HG03108 (cell line): ENCODE measurements around the gene TSPAN31.

Experiments used
- ATAC-seq: cut with Tn5 transposase; IDR thresholded peaks from one replicate; pipeline ENCODE4 v1.9.1; 2021; ENCODE audit warnings: moderate library complexity; ENCODE audit not compliant: unreplicated experiment

The TSPAN31 gene

DNA sequence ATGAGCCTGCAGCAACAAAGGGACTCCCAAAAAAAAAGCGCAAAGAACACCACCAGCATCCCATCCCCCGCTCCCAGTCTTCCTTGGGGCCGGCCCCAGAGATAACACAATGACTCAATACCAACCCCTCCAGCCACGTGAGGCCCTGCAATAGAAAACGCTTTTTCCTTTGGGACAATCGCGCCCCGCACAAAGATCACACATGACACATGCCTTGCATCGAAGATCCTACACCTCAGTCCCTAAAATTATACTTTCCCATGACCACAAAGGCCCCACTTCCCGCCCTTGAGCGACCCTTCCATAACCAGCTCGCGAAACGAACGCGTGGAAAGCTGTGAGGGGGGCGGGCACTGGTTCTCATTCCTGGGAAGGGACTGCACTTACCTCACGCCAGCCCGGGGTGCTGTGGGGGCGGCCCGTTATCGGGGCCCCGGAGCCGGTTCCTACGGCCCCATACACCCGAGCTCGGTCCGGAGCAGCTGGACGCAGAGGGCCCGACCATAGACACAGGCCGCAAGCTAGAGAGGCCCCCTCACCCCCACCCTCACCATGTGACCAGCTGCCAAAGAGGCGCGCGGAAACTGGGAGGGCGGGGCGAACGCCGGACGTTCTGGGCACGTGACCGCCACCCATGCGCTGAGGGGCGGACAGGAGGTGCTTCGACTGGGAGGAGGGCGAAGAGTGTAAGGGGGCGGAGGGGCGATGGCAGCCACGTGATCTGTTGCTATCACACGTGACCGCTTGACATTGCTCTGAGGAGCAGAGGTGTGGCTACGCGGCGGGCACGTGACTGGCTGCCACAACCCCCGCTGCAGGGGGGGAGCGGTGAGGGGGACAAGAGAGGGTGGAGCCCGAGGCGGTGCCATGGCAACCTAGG is 7.2 kb downstream of the TSPAN31 start, which contains the start of gene CDK4:
Gene CDK4, minus strand, starts transcription at position 523 of the 880 bp plus-strand sequence. CDS start 593 bp downstream, outside the sequence.
- peak; percentile 61 for ATAC-seq

DNA sequence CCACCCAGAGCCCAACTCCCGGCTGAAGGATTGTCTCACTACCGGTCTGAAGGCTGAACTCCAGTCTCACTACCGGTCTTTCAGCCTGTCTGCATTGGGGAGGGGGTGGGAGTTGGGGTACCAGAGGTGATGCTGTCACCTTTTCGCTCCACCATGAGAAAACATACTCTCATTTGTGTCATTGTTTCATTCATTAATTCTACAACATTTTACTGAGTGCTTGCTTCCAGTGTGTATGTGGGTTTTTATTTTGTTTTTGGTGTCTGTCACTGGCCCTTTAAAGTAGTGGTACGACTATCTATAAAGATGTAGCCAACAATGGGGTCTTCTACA is 7.8 kb downstream of the TSPAN31 start:
- no peak for ATAC-seq

DNA sequence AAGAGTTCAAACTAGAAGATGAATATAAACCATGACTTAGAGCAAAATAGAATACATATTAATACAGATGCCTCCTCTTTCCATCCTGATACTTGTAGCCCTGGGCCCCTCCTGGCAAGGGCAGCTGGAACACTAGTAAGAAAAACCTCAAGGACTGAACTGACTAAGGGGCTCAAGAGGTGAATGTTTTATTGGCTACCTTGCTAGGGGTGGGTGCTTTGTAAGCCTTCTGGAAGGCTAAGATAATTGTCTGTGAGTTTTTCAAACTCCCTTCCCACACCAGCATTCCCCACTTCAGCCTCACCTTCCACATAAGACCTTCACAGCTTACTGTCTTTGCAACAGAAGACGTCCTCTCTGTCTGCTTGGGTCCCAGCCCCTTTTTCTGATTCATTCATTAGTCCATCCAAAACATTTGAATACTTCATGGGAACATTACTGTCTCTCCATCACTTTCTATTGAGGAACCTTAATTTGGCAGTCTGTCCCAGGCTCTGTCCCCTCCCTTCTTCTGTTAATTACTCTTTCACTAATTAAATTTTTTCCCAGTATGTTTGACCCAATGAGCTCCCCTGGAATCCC is 9.0 kb downstream of the TSPAN31 start:
- ATAC-seq = no peak

DNA sequence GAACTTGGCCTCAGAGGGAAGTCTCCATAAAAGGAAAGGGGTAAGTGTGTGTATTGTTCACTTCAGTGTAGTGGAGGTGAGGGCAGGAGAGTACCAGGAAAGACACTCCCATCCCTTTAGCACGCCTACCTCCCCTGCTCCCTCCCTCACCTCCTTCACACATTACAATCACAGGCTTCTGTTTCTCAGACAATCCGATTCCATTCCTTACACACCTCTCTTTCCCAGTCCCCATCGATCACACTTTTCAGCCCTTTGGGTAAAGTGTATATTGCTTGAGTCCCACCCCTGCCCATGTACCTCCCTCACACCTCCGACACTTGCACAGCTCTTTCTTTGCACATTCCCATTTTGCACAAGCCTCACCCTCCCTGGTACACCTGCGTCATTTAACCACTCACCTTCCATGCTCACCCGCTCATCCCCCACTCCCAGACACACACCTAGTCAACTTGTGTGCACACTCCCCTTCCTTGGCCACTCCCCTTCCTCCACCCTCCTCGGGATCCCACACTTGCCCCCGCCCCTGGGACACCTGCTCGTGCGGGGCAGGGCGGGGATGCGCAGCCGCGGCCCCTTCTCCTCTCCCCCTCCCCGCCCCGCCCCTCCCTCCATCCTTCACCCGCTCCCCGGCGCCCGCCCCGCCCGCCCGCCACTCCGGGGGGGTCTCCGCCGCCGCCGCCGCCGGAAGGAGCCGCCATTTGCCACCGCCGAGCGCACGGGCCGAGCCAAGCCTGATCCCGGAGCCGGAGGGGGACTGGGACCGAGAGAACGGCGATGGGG is 9.8 kb downstream of the TSPAN31 start, which contains the start of gene MARCHF9:
Gene MARCHF9, plus strand, starts transcription at position 693 of the 783 bp plus-strand sequence. CDS start 426 bp downstream, outside the sequence.
- peak; percentile 35 for ATAC-seq

DNA sequence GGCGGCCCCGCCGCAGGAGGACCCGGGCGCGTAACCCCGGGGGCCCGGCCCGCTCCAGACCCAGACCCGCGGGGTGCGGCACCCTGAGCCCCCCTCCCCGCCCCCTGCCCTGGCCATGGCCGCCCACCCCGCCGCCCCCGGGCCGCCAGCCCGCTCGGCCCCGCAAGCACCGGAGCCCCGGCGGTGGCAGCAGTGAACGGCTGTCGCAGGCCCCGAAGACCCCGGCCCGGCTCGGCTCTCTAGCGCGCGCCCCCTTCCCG is 10.3 kb downstream of the TSPAN31 start:
- no peak for ATAC-seq

DNA sequence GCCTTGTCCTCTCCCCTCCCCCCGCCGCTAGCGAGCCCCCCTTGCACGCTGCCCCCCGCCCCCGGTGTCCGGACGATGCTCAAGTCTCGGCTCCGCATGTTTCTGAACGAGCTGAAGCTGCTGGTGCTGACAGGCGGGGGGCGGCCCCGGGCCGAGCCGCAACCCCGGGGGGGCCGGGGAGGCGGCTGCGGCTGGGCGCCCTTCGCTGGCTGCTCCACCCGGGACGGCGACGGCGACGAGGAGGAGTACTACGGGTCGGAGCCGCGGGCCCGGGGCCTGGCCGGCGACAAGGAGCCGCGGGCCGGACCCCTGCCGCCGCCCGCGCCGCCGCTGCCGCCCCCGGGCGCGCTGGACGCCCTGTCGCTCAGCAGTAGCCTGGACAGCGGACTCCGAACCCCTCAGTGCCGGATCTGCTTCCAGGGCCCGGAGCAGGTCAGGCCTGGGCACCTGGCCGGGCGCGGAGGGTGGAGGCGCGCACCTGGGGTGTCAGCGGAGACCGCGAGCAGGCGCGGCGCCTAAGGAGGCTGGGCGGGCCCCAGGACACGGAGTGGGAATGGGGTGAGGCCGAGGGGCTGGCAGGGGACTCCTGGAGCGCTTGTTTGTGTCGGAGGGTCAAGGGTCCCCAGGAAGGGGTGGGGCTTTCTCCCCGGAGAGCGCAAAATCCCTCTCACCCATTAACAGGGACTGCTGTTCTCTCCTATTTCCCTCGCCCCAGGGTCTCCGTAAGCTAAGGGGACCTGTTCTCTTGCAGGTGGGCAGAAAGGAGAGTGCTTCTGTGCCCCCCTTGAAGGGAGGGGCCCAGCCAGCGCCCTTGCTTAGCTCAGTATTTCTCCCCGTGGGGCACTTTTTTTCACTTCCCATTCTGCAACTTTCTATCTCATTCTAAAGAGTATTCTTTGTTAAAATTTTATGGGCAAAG is 10.9 kb downstream of the TSPAN31 start:
- ATAC-seq = no peak

DNA sequence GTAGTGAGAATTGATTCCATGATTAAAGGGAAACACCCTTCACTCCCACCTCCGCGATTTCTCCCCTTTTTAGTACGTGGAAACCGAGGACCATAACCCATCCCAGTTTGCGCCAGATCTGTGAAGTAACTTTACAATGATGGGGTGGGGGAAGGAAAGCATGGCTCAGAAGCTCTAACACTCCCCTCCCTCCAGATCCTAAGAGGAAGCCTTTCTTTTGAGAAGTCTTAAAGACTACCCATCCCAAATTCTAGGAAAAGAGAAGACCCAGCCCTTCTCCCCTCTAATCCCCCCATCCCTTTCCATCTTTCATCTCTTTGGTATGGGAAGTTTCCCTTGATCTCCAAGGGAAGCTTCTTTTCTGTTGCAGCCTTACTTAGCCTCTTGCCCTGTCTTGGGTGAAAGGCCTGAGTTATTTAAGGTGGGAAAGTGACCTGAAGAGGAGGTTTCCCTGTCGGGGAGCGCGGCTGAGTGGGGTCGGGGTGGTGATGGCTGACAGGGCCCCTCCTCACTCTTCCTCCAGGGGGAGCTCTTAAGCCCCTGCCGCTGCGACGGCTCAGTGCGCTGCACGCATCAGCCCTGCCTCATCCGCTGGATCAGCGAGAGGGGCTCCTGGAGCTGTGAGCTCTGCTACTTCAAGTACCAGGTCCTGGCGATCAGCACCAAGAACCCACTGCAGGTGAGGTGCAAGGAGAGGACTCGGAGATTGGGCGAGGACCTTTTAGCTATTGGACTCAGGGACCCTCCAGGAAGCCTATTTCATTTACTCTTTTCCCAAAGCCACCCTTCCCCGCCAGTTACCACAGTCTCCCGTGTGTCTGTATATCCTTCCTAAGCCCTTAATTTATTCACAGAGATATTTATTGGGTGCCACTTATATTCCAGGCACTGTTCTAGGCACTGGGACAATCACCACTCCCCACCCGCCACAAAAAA is 11.8 kb downstream of the TSPAN31 start:
- no peak for ATAC-seq

DNA sequence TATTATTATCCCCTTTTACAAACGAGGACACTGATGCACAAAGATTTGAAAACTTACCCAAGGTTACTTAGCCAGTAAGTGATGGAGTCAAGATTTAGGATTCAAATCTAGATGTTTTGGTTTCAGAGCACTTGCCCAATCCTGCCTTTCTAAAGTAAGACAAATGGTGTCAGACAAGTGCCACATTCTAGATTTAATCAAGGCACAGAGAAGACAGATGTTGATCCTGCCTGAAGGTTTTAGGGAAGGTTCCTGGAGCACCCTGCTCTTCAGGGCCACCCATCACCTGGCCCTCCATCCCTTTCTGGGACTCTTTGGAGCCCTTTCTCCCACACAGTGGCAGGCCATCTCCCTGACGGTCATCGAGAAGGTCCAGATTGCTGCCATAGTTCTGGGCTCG is 12.9 kb downstream of the TSPAN31 start:
- ATAC-seq = no peak

DNA sequence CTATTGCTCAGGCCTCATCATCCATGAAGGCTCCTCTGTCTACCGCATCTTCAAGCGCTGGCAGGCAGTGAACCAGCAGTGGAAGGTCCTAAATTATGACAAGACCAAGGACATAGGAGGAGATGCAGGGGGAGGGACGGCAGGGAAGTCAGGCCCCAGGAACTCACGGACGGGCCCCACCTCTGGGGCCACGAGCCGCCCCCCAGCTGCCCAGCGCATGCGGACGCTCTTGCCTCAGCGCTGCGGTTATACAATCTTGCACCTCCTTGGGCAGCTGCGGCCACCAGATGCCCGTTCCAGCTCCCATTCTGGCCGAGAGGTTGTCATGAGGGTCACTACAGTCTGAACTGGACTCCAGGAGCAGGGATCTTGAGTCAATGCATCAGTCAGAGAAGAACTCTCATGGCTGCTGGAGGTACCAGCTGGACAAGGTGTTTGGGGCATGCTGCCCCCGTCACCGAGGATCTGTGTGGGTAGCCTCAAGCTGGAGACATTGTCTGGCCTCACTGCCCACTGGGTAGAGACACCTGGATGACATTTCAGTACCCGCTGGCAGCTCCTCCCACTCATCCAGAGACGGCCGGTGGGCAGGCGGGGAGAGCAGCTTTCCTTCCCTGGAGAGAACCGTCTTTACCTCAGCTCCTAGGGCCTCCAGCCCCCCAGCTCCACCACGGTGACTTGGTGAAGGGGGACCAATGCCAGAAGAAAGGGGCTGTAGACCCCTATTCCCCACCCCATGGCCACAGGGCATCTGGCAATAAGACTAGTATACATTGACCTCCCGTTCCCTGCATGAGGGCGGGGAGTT is 13.9 kb downstream of the TSPAN31 start:
- ATAC-seq = no peak

DNA sequence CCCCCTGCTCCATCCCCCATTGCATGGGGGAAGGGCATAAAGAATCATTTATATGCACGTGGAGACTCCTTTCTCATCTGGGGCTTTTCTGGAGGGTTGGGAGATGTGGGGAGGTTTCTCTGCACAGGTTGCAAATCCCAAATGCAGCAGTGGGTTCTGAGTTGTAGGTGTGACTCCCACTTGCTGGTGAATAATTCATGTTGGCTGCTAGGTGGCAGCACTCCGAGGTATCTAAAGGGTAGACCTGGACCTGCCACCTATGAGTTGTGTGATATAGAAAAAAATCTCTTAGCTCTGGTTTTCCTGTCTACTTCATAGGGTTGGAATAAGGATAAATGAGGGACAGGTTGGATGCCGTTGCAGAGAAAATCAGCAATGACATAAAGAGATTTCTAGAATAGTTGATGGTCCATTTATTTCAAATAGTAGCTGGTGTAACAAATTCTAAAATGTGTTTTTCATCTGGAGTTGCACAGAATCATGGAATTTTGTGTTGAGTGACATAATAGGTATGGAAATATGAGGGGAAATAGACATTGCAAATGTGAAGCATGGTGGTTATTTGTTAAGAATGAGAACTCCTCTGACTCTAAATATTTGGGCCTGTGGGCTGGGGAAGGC is 14.6 kb downstream of the TSPAN31 start:
- ATAC-seq = no peak

DNA sequence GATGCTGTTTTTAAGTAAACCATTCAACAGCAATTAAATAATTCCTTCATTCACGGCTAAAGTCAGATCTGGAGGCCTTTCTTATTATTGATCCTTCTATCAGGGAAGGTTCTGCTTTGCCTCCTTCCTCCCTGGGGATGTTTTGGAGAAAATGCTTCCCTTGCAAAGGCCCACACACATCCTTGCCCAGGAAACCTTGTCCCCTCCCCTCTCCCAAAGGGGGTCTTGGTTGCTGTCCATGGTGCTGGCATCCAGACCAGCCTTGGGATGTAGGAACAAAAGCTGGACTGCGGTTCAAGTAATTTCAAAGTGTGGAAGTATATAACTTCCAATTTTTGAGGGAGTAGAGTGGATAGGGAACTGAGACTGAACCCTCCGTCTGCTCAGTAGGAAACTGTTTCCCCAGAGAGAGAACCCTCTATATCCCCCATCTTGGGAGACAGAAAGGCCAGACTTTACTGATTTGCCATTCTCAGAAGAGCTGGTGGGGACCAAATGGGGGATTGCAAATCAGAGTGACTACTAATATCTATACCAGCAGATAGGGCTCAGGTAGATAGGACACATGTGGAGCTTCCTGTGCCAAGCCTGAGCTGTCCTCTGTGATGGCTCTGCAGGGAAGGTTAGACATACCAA is 15.6 kb downstream of the TSPAN31 start:
- no peak for ATAC-seq

DNA sequence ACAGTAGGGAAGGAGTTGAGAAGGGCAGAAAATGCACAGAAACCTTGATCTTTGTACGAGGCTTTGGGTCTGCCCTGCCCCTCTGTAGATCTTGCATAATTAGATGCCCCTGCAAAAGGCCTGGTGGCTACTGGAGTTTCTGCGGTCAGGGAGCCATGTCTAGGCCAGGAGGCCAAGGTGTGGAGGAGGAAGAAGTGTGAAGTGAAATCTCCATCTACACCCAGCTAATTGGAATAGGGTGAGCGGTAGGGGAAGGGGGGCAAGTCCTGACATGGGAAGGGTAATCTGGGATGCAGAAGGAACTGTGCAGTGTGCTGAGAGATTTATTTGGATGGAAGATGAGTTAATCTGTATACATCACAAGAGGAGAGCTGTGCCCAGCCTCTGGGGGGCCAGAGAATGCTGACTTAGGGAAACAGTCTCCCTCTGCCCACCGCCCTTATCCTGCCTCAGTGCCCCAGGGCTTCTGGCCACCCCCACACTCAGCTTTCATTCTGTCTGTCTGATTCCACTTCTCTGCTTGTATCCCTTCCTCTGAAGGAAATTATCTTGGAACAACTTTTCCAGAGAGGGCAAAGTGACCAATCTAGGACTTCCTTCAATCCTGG is 16.7 kb downstream of the TSPAN31 start:
- ATAC-seq = no peak

DNA sequence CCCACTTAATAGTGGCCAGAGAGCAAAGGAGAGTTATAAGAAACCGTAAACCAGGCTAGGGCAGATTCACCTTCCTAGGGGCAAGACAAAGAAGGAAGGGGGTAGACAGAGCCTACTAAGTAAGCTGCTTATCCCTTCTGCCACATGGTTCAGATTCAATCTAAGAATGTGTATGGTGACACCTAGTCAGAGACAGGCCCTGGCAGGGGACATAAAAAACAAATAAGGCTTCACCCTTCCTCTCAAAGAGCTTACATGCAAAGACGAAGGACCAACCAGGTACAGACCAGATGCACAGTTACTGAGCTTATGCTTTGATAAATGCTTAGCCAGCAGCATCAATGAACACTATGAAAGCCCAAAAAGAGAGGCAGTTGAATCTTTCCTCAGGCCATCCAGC is 17.6 kb downstream of the TSPAN31 start:
- no peak for ATAC-seq

DNA sequence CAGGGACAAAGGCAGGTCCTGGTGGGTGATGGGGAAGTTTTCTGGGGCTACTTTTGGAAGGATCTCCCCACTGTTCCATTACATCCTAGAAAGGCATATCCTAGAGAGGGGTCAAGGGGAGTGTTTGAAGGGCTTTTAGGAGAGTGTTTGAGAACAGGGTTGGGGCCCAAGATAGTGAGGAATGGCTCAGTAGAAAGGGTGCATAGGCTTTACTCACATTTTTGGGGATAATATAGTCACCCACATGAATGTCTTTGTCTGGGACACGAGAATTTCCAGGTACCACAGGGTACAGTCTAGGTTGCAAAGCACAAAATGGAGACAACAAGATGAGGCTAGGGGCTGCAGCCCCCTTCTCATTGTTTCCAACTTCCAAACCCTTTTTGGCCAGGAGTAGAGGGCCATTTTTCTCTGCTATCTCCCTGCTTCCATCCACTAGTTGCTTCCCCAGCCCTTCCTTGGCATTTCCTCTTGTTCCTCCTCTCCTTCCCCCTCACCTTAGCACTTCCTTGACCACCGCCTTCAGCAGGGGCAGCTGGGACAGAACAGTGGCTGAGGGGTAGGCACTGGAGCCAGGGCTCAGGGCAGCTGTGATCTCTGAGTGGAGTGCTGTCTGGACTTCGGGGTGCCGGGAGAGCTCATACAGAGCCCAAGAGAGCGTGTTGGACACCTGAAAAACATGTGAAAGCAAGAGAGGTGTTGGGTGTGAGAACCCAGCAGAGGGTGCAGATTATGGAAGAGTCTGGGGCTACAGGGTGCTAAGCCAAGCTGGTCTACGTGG is 19.2 kb downstream of the TSPAN31 start:
- ATAC-seq = no peak

DNA sequence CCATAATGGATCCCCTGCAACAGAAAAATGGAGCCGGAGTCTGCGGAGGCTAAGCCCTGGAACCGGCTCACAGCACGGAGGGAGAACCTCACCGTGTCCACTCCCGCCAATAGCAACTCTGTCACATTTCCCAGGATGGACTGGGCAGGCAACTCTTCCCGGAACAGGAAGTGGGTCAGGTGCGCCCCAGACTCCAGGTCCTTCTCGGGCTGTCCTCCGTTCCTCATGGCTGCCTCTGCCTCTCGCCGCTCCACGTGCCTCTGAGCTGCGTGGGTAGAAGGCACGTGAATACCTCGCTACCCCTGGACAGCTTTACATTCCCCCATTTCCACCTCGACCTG is 19.8 kb downstream of the TSPAN31 start:
- no peak for ATAC-seq

DNA sequence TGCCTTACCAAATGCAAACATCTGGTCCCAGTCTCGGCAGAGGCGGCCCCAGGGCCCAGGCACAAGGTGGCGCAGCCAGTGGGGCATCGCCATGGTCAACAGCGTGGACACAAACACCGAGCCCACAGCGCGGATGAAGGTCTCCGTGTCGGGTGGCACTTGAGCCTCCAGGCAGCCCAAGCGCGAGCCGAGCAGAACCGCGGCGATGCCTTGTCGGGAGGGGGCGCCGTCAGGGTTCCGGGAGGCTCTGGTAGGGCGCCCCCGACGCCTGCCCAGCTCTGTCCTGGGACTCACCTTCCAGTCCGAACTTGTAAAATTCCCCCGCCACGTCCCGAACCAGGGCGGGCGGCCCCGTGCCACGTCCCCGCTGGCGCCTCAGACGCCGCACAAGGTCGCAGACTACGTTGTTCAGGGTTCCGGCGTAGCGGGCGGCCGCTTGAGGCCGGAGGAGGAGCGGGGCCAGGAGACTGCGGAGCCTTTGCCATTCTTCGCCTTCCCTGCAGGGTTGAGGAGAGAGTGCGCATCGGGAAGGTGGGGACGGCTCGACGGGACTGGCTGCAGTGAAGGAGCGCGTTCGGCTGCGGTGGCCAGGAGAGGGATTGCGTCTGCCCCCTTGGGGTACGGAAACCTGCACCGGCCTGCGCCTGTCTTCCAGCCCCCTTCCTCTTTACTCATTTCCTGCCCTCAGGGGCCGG is 20.3 kb downstream of the TSPAN31 start:
- no peak for ATAC-seq
